GM12872 (cell line): ENCODE data around the gene NCKAP5.
A peak's percentile ranks its signal among the peaks of the same experiment; 100 is the strongest.

ENCODE experiments used
- TF ChIP-seq, protein P1 (sequence below): IDR thresholded peaks from 3 replicates; pipeline ENCODE4 v1.5.1; 2011; ENCODE audit warnings: low read depth, mild to moderate bottlenecking, low read length, moderate library complexity; ENCODE audit not compliant: insufficient read depth

The NCKAP5 gene

DNA sequence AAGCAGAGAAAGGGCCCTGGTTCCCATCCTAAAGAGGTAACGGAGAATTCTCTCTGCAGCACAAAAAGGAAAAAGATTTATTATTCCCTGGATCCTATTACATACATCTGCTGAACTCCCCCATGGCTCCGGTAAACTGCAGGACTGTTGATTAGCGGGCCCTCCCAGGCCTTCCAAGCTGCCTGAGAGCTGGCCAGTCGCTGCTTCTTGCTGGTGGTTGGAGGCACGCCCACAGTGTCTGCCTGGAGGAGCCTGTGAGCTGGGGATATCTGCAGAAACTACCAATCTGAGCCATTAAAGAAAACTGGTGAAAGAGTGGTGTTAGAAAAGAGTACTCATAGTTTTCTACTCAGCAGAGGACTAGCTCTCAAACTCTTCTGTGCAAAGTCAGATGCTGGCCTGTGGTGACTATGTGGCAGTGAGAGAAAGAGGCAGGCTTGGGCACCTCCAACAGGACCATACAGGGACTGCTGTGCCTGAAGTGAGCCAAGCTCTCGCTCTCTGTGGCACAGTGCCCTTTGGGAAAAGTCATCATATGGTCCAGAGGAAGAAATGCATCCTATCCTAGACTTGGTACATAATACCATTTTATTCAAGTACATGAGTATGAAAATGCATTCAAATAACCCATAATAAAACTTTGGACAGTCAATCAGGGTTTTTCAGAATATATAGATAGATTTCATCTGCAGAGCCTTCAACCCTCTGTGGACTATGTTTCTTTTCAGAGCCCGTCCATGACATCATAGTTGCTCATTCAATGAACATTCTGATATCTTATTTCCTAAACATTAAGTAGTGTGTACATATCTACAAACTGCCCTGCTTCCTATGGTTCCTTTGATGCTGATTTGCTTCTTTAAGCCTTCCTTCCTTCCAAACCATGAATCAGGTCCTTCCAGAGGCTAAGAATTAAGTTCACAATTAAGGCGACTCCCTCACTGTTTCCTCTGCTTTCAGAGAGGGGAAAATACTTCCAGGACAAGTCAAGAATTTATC lies 656.2 kb downstream of the NCKAP5 start:
- TF ChIP-seq, protein P1, sequence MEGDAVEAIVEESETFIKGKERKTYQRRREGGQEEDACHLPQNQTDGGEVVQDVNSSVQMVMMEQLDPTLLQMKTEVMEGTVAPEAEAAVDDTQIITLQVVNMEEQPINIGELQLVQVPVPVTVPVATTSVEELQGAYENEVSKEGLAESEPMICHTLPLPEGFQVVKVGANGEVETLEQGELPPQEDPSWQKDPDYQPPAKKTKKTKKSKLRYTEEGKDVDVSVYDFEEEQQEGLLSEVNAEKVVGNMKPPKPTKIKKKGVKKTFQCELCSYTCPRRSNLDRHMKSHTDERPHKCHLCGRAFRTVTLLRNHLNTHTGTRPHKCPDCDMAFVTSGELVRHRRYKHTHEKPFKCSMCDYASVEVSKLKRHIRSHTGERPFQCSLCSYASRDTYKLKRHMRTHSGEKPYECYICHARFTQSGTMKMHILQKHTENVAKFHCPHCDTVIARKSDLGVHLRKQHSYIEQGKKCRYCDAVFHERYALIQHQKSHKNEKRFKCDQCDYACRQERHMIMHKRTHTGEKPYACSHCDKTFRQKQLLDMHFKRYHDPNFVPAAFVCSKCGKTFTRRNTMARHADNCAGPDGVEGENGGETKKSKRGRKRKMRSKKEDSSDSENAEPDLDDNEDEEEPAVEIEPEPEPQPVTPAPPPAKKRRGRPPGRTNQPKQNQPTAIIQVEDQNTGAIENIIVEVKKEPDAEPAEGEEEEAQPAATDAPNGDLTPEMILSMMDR: 0 out of 3 replicates have a peak, but pooled peaks have one; percentile 5

DNA sequence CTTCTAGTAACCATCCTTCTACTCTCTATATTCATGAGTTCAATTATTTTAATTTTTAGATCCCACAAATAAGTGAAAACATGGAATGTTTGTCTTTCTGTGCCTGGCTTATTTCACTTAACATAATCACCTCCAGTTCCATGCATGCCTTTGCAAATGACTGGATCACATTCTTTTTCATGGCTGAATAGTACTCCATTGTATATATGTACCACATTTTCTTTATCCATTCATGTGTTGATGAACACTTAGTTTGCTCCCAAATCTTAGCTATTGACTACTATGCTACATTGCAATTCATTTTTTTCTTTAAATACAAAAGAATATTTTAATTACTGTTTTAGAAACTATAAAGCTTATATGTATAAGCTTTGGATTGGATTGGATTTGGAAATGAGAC lies 657.8 kb downstream of the NCKAP5 start:
- TF ChIP-seq, protein P1: no peak

DNA sequence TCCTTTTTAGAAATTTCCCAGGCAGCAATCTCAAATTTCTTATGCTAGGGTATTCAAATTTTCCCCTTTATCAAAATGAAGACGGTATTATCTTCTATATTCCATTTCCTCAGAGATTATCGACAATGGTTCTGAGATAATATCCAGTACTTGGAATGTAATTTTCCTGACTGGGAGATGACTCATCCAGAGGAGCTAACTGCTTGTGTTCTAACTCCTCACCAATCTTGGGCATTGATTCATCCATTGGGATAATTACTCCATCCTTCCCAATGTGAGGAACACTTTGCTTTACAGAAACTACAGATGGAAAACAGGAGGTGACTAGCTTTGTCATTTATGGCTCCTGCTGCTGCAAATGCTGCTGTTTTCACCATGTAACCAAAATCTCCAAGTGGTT lies 658.8 kb downstream of the NCKAP5 start:
- TF ChIP-seq, protein P1: no peak

DNA sequence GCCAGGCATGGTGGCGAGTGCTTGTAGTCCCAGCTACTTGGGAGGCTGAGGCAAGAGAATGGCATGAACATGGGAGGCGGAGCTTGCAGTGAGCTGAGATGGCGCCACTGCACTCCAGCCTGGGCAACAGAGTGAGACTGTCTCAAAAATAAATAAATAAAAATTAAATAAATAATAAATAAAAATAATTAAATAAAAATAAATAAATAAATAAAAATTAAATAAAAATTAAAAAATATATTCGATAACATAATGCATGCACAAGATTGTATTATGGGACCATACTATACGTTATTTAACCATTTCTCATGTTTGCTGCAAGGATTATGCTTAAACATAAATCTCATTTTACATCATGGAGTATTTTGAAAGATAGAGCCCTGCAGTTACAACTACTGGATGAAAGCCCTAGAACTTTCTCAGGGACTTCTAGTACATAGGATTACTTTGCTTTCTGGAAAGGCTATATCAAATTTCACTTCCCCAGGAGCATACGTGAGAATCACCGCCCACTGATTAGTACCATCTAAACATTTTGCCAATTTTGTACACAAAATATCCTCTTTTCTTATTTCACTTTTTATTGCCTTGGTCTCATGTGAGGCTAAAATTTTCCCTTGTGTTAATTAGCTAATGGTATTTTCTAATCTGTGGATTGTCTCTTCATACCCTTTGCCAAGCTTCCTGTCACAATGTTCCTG lies 664.0 kb downstream of the NCKAP5 start:
- TF ChIP-seq, protein P1: no peak

DNA sequence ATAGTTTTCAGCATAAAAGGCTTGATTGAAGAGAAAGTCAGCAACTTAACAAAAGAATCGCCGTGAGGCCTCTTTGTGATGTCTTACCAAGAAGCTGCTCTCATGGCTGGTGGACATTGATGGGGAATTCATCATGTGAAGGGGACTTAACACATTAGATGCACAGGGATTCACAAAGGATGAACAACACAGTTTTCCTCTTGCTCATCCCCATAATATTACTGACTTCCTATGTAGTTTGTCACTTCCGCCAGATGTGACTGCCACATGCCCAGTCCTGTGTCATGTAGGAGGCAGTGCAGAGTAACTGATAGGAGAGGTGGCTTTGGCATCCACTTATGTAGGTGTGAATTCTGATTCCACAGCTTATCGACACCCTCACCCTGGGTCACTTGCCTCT lies 665.6 kb downstream of the NCKAP5 start:
- TF ChIP-seq, protein P1: no peak

DNA sequence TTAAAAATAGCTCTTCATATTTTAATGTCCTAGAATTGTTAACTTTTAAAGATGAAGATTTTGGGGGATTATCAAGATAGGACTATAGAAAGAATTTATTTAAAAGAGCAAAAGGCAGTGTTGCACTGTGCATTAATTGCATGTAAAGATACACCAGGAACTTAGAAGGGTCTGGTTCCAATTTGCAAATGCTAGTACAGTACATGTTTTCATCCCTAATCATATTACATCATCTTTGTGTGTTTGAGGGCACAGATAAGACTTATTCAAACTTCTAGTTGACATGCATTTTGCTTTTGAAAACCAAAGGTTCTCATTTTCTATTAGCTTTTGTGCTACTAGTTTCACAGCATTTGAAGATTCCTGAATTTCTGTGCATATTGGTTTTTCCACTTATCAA lies 666.6 kb downstream of the NCKAP5 start:
- TF ChIP-seq, protein P1: no peak

DNA sequence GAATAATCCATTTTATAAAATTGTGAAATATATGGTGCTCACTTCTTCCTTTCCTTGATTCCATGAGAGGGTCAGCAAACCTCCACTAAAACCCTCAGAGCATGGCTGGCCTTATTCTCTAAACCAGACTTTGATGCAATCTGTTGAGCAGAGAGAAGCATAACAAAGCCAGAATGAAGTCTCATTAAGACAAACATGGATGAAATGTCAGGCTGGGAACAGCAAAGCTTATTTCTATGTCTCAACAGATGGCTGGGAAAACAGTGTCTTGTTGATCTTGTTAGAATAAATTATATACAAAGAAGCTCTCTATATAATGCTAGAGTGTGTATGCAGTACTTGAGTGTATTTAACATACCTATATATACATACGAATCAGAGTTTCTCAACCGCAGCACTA lies 671.2 kb downstream of the NCKAP5 start:
- TF ChIP-seq, protein P1: no peak
